Measurements from ENCODE around the gene SREBF1.

DNA sequence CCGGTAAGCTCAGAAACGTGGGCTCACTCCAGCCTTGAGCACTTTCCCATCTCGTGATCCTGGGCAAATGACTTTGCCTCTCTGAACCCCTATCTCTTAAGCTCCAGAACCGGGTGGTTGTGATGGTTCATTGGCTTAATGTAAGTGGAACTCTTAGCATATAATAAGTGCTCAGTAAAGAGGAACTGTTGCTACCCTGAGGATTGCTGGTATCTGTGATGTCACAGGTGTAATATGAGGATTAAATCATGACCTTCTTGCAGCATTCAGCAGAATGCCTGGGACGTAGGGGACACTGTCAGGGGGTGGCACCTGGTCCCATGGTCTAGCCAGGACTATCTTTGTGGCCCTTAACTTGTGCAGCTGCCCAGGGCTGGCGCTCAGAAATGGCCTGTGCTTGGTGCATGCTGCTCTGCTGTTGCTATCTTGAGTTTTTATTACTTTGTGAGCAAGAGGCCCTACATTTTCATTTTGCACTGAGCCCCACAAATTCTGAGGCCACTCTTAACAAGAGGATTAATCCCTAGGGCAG lies 68.8 kb downstream of the SREBF1 start:
- TF ChIP-seq POLR2A (IDR thresholded peaks at IDR 0.05; ENCODE audit: low read length), result no peak
- no peak for TF ChIP-seq GATA1 (IDR thresholded peaks at IDR 0.05; ENCODE audit: low read depth, low read length)

All from erythroblast (primary cell).